ENCODE measurements around the gene CTTN. TPM values are rescaled to one million over a fixed set of nuclear protein-coding genes. Genes with fewer than 3 reads are reported as not detected.

The CTTN gene
- total RNA-seq, 4 donors from 2014 or later = 179 to 458 (median 200) TPM

DNA sequence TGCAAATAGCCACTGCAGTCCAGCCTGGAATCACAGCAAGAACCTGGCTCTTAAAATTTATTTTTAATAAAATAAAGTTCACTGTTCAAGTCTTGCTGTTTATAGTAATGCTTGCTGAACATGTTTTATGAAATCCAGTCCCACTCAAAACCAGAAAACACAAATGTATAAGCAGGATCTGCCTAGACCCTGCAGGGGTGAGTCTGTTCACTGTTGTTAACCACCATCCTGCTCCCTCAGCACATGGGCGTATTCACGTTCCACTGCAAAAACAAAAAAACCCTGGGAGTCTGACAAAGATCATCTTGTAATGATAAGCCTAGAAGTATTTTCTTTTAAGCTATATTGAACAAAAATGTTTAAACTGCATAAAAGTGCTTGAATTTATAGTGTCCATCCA, 45.0 kb upstream of the CTTN start:
- Histone ChIP-seq H3K4me3 (no peak overlapping the region), H3K9me3 (no peaks in the 10 kb centered on the region), H3K27me3 (no peaks in the 10 kb centered on the region), H3K27ac (no peak overlapping the region), H3K36me3 (peaks cover 87% of the 10 kb centered on the region), H3K4me1 (no peaks in the 10 kb centered on the region)
- WGBS = 87% methylated on average over 2 of the region's 2 CpGs
- TF ChIP-seq POLR2A (IDR thresholded peaks at IDR 0.05) (no peak), POLR2AphosphoS5 (IDR thresholded peaks at IDR 0.05) (no peak), EP300 (IDR thresholded peaks at IDR 0.05) (no peak)
- TF ChIP-seq, protein P1, sequence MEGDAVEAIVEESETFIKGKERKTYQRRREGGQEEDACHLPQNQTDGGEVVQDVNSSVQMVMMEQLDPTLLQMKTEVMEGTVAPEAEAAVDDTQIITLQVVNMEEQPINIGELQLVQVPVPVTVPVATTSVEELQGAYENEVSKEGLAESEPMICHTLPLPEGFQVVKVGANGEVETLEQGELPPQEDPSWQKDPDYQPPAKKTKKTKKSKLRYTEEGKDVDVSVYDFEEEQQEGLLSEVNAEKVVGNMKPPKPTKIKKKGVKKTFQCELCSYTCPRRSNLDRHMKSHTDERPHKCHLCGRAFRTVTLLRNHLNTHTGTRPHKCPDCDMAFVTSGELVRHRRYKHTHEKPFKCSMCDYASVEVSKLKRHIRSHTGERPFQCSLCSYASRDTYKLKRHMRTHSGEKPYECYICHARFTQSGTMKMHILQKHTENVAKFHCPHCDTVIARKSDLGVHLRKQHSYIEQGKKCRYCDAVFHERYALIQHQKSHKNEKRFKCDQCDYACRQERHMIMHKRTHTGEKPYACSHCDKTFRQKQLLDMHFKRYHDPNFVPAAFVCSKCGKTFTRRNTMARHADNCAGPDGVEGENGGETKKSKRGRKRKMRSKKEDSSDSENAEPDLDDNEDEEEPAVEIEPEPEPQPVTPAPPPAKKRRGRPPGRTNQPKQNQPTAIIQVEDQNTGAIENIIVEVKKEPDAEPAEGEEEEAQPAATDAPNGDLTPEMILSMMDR (IDR thresholded peaks at IDR 0.05) = no peak
- DNase-seq (ENCODE audit: low spot score in 2 of 2) = no peak

DNA sequence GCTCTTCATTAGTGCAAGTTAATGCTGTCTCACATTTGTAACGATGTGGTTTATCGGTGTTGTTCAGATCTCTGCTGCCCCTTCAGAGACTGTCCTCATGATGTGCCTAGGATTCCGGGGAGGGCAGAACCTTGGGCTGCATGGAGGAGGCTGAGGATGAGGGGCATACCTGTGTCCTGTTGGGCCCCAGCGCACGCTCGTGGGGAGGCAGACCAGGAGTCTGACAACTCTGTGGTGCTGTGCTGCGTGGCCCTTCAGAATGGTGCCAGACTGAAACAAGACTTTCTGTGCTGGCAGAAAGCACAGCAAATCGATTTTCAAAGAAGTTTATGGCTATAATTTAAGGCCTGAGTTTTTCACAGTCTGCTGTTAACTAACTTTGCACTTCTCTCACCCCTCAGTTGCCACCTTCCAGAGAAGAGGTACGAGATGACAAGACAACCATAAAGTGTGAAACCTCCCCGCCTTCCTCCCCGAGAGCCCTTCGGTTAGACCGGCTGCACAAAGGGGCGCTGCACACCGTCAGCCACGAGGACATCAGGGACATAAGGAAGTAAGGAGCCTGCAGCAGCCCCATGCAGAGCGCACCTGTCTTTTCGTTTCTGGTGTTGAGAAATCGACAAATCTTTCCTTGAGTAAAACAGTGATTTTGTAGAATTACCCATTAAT, 44.3 kb upstream of the CTTN start:
- H3K4me3 ChIP-seq = no peak overlapping the region
- H3K4me1 ChIP-seq = no peaks in the 10 kb centered on the region
- WGBS = 87% methylated on average over 16 of the region's 19 CpGs
- DNase-seq (ENCODE audit: low spot score in 2 of 2) = no peak
- H3K36me3 ChIP-seq = peaks cover 87% of the 10 kb centered on the region
- TF ChIP-seq, protein P1 (IDR thresholded peaks at IDR 0.05) = no peak
- TF ChIP-seq EP300 (IDR thresholded peaks at IDR 0.05) (no peak), POLR2A (IDR thresholded peaks at IDR 0.05) (no peak), POLR2AphosphoS5 (IDR thresholded peaks at IDR 0.05) (no peak)
- no peaks in the 10 kb centered on the region for H3K9me3 ChIP-seq
- H3K27me3 ChIP-seq = no peaks in the 10 kb centered on the region
- no peak overlapping the region for H3K27ac ChIP-seq

DNA sequence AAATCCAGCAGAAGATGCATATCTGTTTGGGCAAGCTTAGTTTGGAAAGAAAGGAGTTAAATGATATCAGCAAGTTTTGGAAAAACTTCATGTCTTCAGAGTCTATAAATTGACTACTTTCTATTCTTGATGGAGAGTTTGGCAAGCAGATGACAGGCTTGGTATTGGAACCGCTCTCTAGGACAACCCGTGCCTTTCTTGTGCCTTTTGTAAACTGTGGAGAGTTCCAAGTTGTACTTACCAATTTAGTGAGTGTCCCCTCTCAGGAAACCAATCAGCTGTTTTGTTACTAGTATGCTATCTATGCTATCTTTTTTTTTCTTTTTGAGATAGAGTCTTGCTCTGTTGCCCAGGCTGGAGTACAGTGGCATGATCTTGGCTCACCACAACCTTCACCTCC, 43.7 kb upstream of the CTTN start:
- H3K36me3 ChIP-seq = peaks cover 88% of the 10 kb centered on the region
- no peaks in the 10 kb centered on the region for H3K9me3 ChIP-seq
- H3K4me3 ChIP-seq = no peak overlapping the region
- no peak for DNase-seq (ENCODE audit: low spot score in 2 of 2)
- H3K4me1 ChIP-seq = no peaks in the 10 kb centered on the region
- H3K27me3 ChIP-seq = no peaks in the 10 kb centered on the region
- TF ChIP-seq POLR2AphosphoS5 (IDR thresholded peaks at IDR 0.05) (no peak), EP300 (IDR thresholded peaks at IDR 0.05) (no peak), POLR2A (IDR thresholded peaks at IDR 0.05) (no peak)
- TF ChIP-seq, protein P1 (IDR thresholded peaks at IDR 0.05) = no peak
- H3K27ac ChIP-seq = no peak overlapping the region
- 82% methylated on average over 2 of the region's 2 CpGs for WGBS

DNA sequence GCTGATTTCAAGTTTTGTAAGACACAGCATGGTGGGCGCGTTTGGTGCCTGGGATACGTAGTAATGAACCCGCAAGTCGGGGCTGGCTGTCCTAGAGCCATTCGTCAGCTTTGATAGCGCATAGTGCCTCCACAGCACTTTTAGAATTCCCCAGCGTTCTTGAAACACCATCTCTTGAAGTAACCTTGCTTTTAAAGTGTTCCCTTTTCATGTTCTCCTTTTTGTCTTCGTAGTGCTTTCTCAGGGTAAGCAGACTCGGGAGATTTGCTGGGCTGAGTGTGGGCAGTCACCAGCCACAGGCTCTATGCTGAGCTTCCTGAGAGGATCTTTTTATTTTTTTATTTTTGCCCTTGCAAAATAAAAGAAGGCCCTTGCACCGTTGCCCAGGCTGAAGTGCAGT, 39.6 kb upstream of the CTTN start:
- H3K4me1 ChIP-seq = no peaks in the 10 kb centered on the region
- TF ChIP-seq POLR2AphosphoS5 (IDR thresholded peaks at IDR 0.05) (no peak), POLR2A (IDR thresholded peaks at IDR 0.05) (no peak), EP300 (IDR thresholded peaks at IDR 0.05) (no peak)
- TF ChIP-seq, protein P1 (IDR thresholded peaks at IDR 0.05) = no peak
- peaks cover 98% of the 10 kb centered on the region for H3K36me3 ChIP-seq
- H3K4me3 ChIP-seq = no peak overlapping the region
- no peaks in the 10 kb centered on the region for H3K9me3 ChIP-seq
- H3K27me3 ChIP-seq = no peaks in the 10 kb centered on the region
- no peak for DNase-seq (ENCODE audit: low spot score in 2 of 2)
- 88% methylated on average over 11 of the region's 11 CpGs for WGBS
- no peak overlapping the region for H3K27ac ChIP-seq

DNA sequence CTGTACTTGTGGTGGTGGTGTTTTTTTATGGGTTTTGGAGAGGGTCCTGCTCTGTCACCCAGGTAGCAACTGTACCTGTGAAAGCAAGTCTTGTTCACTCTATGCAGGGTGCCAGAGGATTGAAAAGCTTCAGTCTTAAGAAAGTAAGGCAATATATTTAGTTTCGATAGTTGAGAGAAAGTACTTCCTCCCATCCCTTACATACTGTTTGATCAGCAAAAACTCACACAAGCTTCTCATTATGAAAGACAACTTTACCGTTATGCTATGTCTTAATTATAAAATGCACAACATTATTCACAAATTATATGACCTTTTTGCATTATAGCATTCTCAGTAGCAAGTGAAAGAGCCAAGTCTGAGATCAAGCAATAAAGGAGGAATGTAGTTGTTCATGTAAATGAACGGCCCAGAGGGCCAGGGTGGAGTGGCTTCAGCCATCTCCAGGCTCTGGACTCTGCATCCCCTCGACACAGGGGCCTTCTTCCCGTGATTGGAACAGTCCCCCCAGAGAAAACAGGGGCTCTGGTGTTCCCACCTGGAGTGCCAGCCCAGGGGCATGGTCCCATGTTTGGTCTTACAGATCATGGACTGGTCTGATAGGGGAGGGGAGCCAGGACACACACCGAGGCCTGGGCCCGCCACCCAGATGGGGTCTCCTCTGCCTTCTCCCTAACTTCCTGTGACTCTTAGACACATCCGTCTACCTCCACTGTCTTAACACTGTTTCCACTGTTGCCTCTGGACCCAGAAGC, 38.7 kb upstream of the CTTN start:
- no peaks in the 10 kb centered on the region for H3K4me1 ChIP-seq
- no peak overlapping the region for H3K27ac ChIP-seq
- DNase-seq (ENCODE audit: low spot score in 2 of 2) = no peak
- peaks cover 97% of the 10 kb centered on the region for H3K36me3 ChIP-seq
- no peak overlapping the region for H3K4me3 ChIP-seq
- TF ChIP-seq POLR2A (IDR thresholded peaks at IDR 0.05) = no peak
- TF ChIP-seq EP300 (IDR thresholded peaks at IDR 0.05) = no peak
- TF ChIP-seq, protein P1 (IDR thresholded peaks at IDR 0.05) = no peak
- no peak for TF ChIP-seq POLR2AphosphoS5 (IDR thresholded peaks at IDR 0.05)
- WGBS = 92% methylated on average over 8 of the region's 8 CpGs
- H3K9me3 ChIP-seq = no peaks in the 10 kb centered on the region
- no peaks in the 10 kb centered on the region for H3K27me3 ChIP-seq

Data from suprapubic skin (tissue), 4 donors.